BJ (cell line): Measurements from ENCODE around the gene ME1. TPM values are rescaled to one million over a fixed set of nuclear protein-coding genes. Genes with fewer than 3 reads are reported as not detected.
"Not testable (repeated sequence)": the region's sequence is repeated elsewhere in the genome, so short reads cannot be mapped to it uniquely, and the experiment has no call there.

Experiments used
- CTCF ChIA-PET: fragments of 350-600 bp; formaldehyde crosslinking; extraction: SDS; loops from one replicate; lab custom pipeline; 2021; ENCODE audit warnings: antibody characterized with exemption, inconsistent platforms; lab: Yijun Ruan, JAX
- POLR2A ChIA-PET: fragments of 300-600 bp; sonication (Branson Sonifier 250); formaldehyde crosslinking; extraction: SDS; loops from one replicate; lab custom pipeline; 2021; ENCODE audit warnings: antibody characterized with exemption; lab: Charles Lee
- DNase-seq: peaks from one replicate; pipeline ENCODE4 v3.0.0-alpha.2; 2011; ENCODE audit warnings: low read depth
- H3K27me3 ChIP-seq: 2 replicates; pipeline ENCODE4 v1.6.0; 2011; ENCODE audit warnings: low read length; ENCODE audit not compliant: control insufficient read depth, insufficient read depth
- H3K36me3 ChIP-seq: 2 replicates; pipeline ENCODE4 v1.5.1; 2011; ENCODE audit warnings: low read length; ENCODE audit not compliant: control insufficient read depth, insufficient read depth
- H3K4me3 ChIP-seq: 2 replicates; pipeline ENCODE4 v1.5.1; 2011; ENCODE audit warnings: low read depth, mild to moderate bottlenecking, control low read depth, low read length
- polyA plus RNA-seq: library from polyadenylated mRNA; depleted of rRNA; stranded (reverse); fragments of >200 nt; gene quantifications from 2 replicates; pipeline ENCODE4 v1.2.3, GENCODE V29; 2011
- TF ChIP-seq, protein P1 (sequence below): IDR thresholded peaks from 2 replicates; pipeline ENCODE4 v1.5.1; 2011; ENCODE audit warnings: low read depth, mild to moderate bottlenecking, control low read depth, inconsistent platforms, low read length, moderate library complexity; ENCODE audit not compliant: insufficient read depth

Gene ME1
- polyA plus RNA-seq, 1 experiment = 5.5 TPM

- H3K27me3 ChIP-seq = no peaks in the 10 kb centered on the region
- TF ChIP-seq, protein P1, sequence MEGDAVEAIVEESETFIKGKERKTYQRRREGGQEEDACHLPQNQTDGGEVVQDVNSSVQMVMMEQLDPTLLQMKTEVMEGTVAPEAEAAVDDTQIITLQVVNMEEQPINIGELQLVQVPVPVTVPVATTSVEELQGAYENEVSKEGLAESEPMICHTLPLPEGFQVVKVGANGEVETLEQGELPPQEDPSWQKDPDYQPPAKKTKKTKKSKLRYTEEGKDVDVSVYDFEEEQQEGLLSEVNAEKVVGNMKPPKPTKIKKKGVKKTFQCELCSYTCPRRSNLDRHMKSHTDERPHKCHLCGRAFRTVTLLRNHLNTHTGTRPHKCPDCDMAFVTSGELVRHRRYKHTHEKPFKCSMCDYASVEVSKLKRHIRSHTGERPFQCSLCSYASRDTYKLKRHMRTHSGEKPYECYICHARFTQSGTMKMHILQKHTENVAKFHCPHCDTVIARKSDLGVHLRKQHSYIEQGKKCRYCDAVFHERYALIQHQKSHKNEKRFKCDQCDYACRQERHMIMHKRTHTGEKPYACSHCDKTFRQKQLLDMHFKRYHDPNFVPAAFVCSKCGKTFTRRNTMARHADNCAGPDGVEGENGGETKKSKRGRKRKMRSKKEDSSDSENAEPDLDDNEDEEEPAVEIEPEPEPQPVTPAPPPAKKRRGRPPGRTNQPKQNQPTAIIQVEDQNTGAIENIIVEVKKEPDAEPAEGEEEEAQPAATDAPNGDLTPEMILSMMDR = no peak
- no peaks in the 10 kb centered on the region for H3K36me3 ChIP-seq
- ChIA-PET POLR2A (no interaction called here), CTCF (no interaction called here)
- no peak overlapping the region for H3K4me3 ChIP-seq
- no peak for DNase-seq
Measured at GRCh38 chr6:83294676-83295075, 136.2 kb downstream of the ME1 start.

- no peak for DNase-seq
- Histone ChIP-seq H3K36me3 (no peaks in the 10 kb centered on the region), H3K4me3 (no peak overlapping the region), H3K27me3 (no peaks in the 10 kb centered on the region)
- TF ChIP-seq, protein P1 = no peak
- ChIA-PET CTCF (interaction anchor here (1.7 kb wide), 1 partner anchor 10 kb away, joined by 4 read pairs; no protein-coding TSS in a partner anchor), POLR2A (no interaction called here)
Measured at GRCh38 chr6:83292900-83293843, 137.7 kb downstream of the ME1 start.

- POLR2A ChIA-PET, H3K27me3 ChIP-seq, DNase-seq, H3K36me3 ChIP-seq, H3K4me3 ChIP-seq: not testable (repeated sequence)
- CTCF ChIA-PET = interaction anchor here (1.3 kb wide), 1 partner anchor 9 kb away, joined by 4 read pairs; no protein-coding TSS in a partner anchor
Measured at GRCh38 chr6:83287298-83287697, 143.6 kb downstream of the ME1 start.

DNA sequence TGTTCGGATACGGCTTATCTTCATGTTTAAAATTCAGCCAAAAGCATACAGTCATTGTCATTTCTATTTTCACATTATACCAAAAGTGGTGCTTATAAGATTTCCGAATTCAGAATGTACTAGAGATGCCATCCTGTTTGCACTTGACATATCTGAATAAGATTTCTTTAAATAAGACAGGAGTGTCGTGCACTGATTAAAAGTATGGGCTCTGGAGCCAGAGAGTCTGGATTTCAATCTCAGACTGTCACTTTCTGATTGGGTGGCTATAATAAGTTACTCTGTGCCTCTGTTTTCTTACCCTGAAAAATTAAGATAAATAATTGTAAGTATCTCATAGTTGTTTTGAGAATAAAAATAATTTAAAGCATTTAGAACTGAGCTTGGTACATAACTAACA lies 144.9 kb downstream of the ME1 start:
- TF ChIP-seq, protein P1 = no peak
- ChIA-PET CTCF (interaction anchor here (1.3 kb wide), 1 partner anchor 8 kb away, joined by 4 read pairs; no protein-coding TSS in a partner anchor), POLR2A (no interaction called here)
- H3K36me3 ChIP-seq = no peaks in the 10 kb centered on the region
- no peaks in the 10 kb centered on the region for H3K27me3 ChIP-seq
- DNase-seq = no peak
- H3K4me3 ChIP-seq = no peak overlapping the region

GRCh38 chr6:83273596-83273995 lies 157.3 kb downstream of the ME1 start:
- TF ChIP-seq, protein P1 = no peak
- CTCF ChIA-PET = no interaction called here
- H3K36me3 ChIP-seq = no peaks in the 10 kb centered on the region
- no peaks in the 10 kb centered on the region for H3K27me3 ChIP-seq
- H3K4me3 ChIP-seq = no peak overlapping the region
- POLR2A ChIA-PET = no interaction called here
- no peak for DNase-seq
